GM12878 (cell line): Measurements from ENCODE around the gene FKTN. TPM values are rescaled to one million over a fixed set of nuclear protein-coding genes. Genes with fewer than 3 reads are reported as not detected.

ENCODE experiments used
- ATF2 ChIP-seq: IDR thresholded peaks from 2 replicates; pipeline ENCODE4 v1.6.1; 2012; ENCODE audit warnings: low read length, inconsistent platforms
- BACH1 ChIP-seq: fragments of 450-650 bp; IDR thresholded peaks from 2 replicates; pipeline ENCODE4 v1.6.1; 2017; ENCODE audit warnings: mild to moderate bottlenecking, borderline replicate concordance
- BHLHE40 ChIP-seq, 2 experiments: fragments of 450-650 bp in 1 of 2; IDR thresholded peaks; 2 replicates each; pipeline ENCODE4 v1.6.1; 2011 to 2017; ENCODE audit warnings: low read depth in 2 of 2, borderline replicate concordance in 1 of 2, improper control_type of control experiment in 1 of 2, low read length in 1 of 2, mild to moderate bottlenecking in 1 of 2
- CBX3 ChIP-seq: fragments of 200-600 bp; sonication (generic); IDR thresholded peaks from 2 replicates; pipeline ENCODE4 v1.6.1; 2016; ENCODE audit warnings: low read depth, borderline replicate concordance
- CBX5 ChIP-seq: sonication (generic); IDR thresholded peaks from 2 replicates; pipeline ENCODE4 v1.6.1; 2016; ENCODE audit warnings: low read depth, moderate library complexity, mild to moderate bottlenecking, inconsistent platforms
- CEBPZ ChIP-seq: fragments of 150-350 bp; IDR thresholded peaks from 2 replicates; pipeline ENCODE4 v1.6.1; 2016; ENCODE audit warnings: low read depth, low read length
- CHD1 ChIP-seq: IDR thresholded peaks from 2 replicates; pipeline ENCODE4 v1.6.1; 2012; ENCODE audit warnings: low read depth, low read length, improper control_type of control experiment
- EED ChIP-seq: sonication (generic); IDR thresholded peaks from 2 replicates; pipeline ENCODE4 v1.6.1; 2016; ENCODE audit warnings: antibody characterized with exemption, low read depth
- GATAD2B ChIP-seq: fragments of 450-650 bp; conservative IDR thresholded peaks from 2 replicates; pipeline ENCODE4 v1.6.1; 2017; ENCODE audit warnings: low read depth, mild to moderate bottlenecking, moderate library complexity
- IKZF2 ChIP-seq, 2 experiments: fragments of 450-650 bp; IDR thresholded peaks; 2 replicates each; pipeline ENCODE4 v1.6.1; 2017; ENCODE audit warnings: mild to moderate bottlenecking in 2 of 2, moderate library complexity in 2 of 2
- KAT2A ChIP-seq: conservative IDR thresholded peaks from 2 replicates; pipeline ENCODE4 v1.6.1; 2011; ENCODE audit warnings: low read depth, low read length; ENCODE audit not compliant: control insufficient read depth
- MEF2A ChIP-seq: IDR thresholded peaks from 2 replicates; pipeline ENCODE4 v1.6.1; 2011; ENCODE audit warnings: low read depth, mild to moderate bottlenecking, low read length, moderate library complexity; ENCODE audit not compliant: insufficient read depth
- MTA2 ChIP-seq: fragments of 450-650 bp; IDR thresholded peaks from 2 replicates; pipeline ENCODE4 v1.6.1; 2016; ENCODE audit warnings: low read depth, mild to moderate bottlenecking, moderate library complexity
- NR2F1 ChIP-seq: fragments of 450-650 bp; conservative IDR thresholded peaks from 2 replicates; pipeline ENCODE4 v1.6.1; 2017; ENCODE audit warnings: mild to moderate bottlenecking
- POU2F2 ChIP-seq: IDR thresholded peaks from 3 replicates; pipeline ENCODE4 v1.6.1; 2011; ENCODE audit warnings: low read depth, mild to moderate bottlenecking, low read length, borderline replicate concordance
- RAD51 ChIP-seq: fragments of 450-650 bp; IDR thresholded peaks from 2 replicates; pipeline ENCODE4 v1.6.1; 2016; ENCODE audit warnings: moderate library complexity, mild to moderate bottlenecking, inconsistent platforms
- SKIL ChIP-seq: fragments of 450-650 bp; IDR thresholded peaks from 2 replicates; pipeline ENCODE4 v1.6.1; 2017; ENCODE audit warnings: mild to moderate bottlenecking, low read depth, inconsistent platforms; ENCODE audit not compliant: poor library complexity, severe bottlenecking
- SMAD5 ChIP-seq: IDR thresholded peaks from 2 replicates; pipeline ENCODE4 v1.6.1; 2016; ENCODE audit warnings: antibody characterized with exemption, low read depth
- STAT1 ChIP-seq: fragments of 450-650 bp; conservative IDR thresholded peaks from 2 replicates; pipeline ENCODE4 v1.6.1; 2014; ENCODE audit warnings: antibody characterized with exemption, mild to moderate bottlenecking
- WRNIP1 ChIP-seq: IDR thresholded peaks from 2 replicates; pipeline ENCODE4 v1.6.1; 2011; ENCODE audit warnings: low read depth, low read length, improper control_type of control experiment, borderline replicate concordance
- ZNF217 ChIP-seq: fragments of 450-650 bp; IDR thresholded peaks from 2 replicates; pipeline ENCODE4 v1.6.1; 2017; ENCODE audit warnings: antibody characterized with exemption, mild to moderate bottlenecking
- ZNF622 ChIP-seq: fragments of 450-650 bp; IDR thresholded peaks from 2 replicates; pipeline ENCODE4 v1.6.1; 2017; ENCODE audit warnings: mild to moderate bottlenecking, inconsistent platforms
- ZSCAN29 ChIP-seq: fragments of 450-650 bp; IDR thresholded peaks from 2 replicates; pipeline ENCODE4 v1.6.1; 2017; ENCODE audit warnings: mild to moderate bottlenecking, moderate library complexity
- polyA plus RNA-seq, 11 experiments: library from polyadenylated mRNA; depleted of rRNA in 4 of 11; unstranded in 6 of 11; stranded (reverse) in 5 of 11; fragments of >200 nt; fragmentation: Nextera tagmentation in 4 of 11; fragmentation: Illumina TruSeq in 1 of 11; extraction: Ambion mirVana in 4 of 11; extraction: Trizol in 1 of 11; gene quantifications; 1 replicate in 1 of 11; 2 replicates in 10 of 11; pipeline versions ENCODE4 v1.2.1 to v1.2.3, GENCODE V29; 2011 to 2016; ENCODE audit warnings: inconsistent platforms in 2 of 11, missing spikeins in 2 of 11, low read depth in 1 of 11
- total RNA-seq, 4 experiments: library from RNA; depleted of rRNA in 3 of 4; stranded (reverse); fragments of >200 nt in 3 of 4; fragmentation: Illumina TruSeq in 1 of 4; extraction: Trizol in 1 of 4; gene quantifications; 2 replicates each; pipeline versions ENCODE4 v1.2.1 to v1.2.3, GENCODE V29; 2013 to 2021
- TF ChIP-seq, protein P1 (sequence below): IDR thresholded peaks from 2 replicates; pipeline ENCODE4 v1.6.1; 2011; ENCODE audit warnings: low read depth, low read length, improper control_type of control experiment, borderline replicate concordance

FKTN gene
- total and polyA plus RNA-seq, 10 of the 15 experiments (the other 5 are each of a cell fraction or from before 2014, with no cell fraction given), result 3.6 to 15.9 (median 10.6) TPM

DNA sequence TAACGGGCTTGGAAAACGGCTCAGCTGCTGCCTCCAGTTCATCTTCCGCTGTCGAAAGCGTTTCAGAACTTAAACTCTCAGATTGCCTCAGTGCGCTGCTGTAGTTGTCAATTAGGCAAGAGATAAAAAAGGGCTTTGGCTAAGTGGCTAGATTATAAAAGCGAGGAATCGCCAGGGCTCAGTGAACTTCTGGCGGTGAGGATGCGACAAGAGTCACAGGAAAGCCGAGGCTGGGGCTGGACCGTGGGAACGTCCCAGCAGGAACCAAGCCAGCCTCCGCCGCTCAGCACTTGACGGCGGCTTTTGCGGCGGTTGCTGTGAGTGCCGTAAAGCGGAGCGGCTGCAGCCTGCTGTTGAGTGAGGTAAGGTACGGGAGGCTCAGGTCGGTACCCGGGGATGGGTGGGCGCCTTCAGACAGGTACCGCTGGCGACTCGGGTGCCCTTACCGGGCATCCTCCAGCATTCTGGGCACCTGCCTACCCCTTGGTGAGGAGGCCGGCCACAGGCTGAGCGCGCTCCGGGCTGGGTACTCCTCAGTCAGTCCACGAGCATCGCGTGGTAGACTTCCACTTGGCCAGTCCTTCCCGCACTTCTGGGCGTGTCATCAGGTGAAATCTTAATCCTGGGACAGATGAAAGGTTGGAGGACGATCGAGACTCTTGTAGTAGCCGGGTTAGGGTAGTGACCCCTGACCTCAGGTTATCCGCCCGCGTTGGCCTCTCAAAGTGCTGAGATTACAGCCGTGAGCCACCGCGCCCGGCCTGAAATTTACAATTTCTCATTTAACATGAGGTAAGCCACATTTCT lies at the start of gene FKTN (continued):
- no peak for TF ChIP-seq CBX3
- no peak for TF ChIP-seq CHD1
- TF ChIP-seq WRNIP1, result no peak
- no peak for TF ChIP-seq MTA2
- TF ChIP-seq BHLHE40 (IDR thresholded peaks at IDR 0.05; ENCODE audit: borderline replicate concordance in 1 of 2, low read depth in 2 of 2, low read length in 1 of 2), result peak in 1 of 2 experiments; percentile 17; a peak in 1 of 4 replicates
- no peak for TF ChIP-seq ATF2
- TF ChIP-seq STAT1, result 0 out of 2 replicates have a peak, but pooled peaks have one; percentile 30
- TF ChIP-seq CEBPZ, result no peak
- TF ChIP-seq SKIL, result no peak
- TF ChIP-seq ZNF622, result no peak
- 0 out of 3 replicates have a peak, but pooled peaks have one; percentile 20 for TF ChIP-seq POU2F2
- peak; percentile 86 for TF ChIP-seq EED
- no peak for TF ChIP-seq ZNF217
- TF ChIP-seq GATAD2B, result peak; percentile 64; the same call in 1 of the 2 replicates
- peak; percentile 90; the same call in 1 of the 2 replicates for TF ChIP-seq SMAD5
- TF ChIP-seq NR2F1, result peak; percentile 91
- no peak; the same call in 1 of the 2 replicates for TF ChIP-seq BACH1
- TF ChIP-seq MEF2A, result no peak
- TF ChIP-seq KAT2A, result no peak
- TF ChIP-seq ZSCAN29, result no peak
- TF ChIP-seq, protein P1, sequence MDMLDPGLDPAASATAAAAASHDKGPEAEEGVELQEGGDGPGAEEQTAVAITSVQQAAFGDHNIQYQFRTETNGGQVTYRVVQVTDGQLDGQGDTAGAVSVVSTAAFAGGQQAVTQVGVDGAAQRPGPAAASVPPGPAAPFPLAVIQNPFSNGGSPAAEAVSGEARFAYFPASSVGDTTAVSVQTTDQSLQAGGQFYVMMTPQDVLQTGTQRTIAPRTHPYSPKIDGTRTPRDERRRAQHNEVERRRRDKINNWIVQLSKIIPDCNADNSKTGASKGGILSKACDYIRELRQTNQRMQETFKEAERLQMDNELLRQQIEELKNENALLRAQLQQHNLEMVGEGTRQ, result no peak
- peak; percentile 86; the same call in 1 of the 2 replicates for TF ChIP-seq CBX5
- no peak for TF ChIP-seq RAD51
- peak; percentile 72 for TF ChIP-seq IKZF2 (IDR thresholded peaks at IDR 0.05)
